Pancreas (tissue), 10 donors: ENCODE data around the gene GIMAP6. TPM values are rescaled to one million over a fixed set of nuclear protein-coding genes. Genes with fewer than 3 reads are reported as not detected.
A peak's percentile ranks its signal among the peaks of the same experiment; 100 is the strongest.
"Not testable (repeated sequence)": the region's sequence is repeated elsewhere in the genome, so short reads cannot be mapped to it uniquely, and the experiment has no call there.

Experiments
- ATAC-seq, 4 donors: fragments of 200-7000 bp; cut with Tn5 transposase; one replicate each; pipeline versions ENCODE4 v1.8.0 to v1.9.1; 2020; ENCODE audit warnings: mild to moderate bottlenecking in 4 of 4, moderate library complexity in 4 of 4
- DNase-seq, 6 donors: peaks; one replicate each; pipeline ENCODE4 v3.0.0-alpha.2; 2020
- FAIRE-seq: peaks from 2 replicates; lab custom pipeline; 2012; peaks lifted over from hg19 to GRCh38; lab: Jason Lieb, UNC
- H3K27ac ChIP-seq, 4 donors: fragments of 200-600 bp; sonication (generic); 1 replicate in 3 of 4; 2 replicates in 1 of 4; pipeline versions ENCODE4 v1.5.0 to v1.8.0; 2020
- H3K27me3 ChIP-seq, 4 donors: fragments of 200-600 bp; one replicate each; pipeline ENCODE4 v1.8.0; 2021
- H3K36me3 ChIP-seq, 3 donors: fragments of 200-600 bp; sonication (generic) in 1 of 3; one replicate each; pipeline versions ENCODE4 v1.5.0 to v1.8.0; 2020 to 2021
- H3K4me1 ChIP-seq, 3 donors: fragments of 200-600 bp; one replicate each; pipeline ENCODE4 v1.8.0; 2021
- H3K4me3 ChIP-seq, 4 donors: fragments of 200-600 bp; sonication (generic) in 2 of 4; one replicate each; pipeline versions ENCODE4 v1.5.0 to v1.8.0; 2020 to 2021
- H3K9me3 ChIP-seq, 4 donors: fragments of 200-600 bp; one replicate each; pipeline ENCODE4 v1.8.0; 2021
- WGBS, 2 donors: extraction: QIAGEN DNeasy Blood & Tissue Kit; methylation state at CpG; one replicate each; pipeline ENCODE4 v1.1.7; 2013; 5-methylcytosine and 5-hydroxymethylcytosine counted together
- intact Hi-C, 3 donors: fragments of 100-400 bp; cut with DNase I; formaldehyde crosslinking; loops; one replicate each; pipeline versions ENCODE4 v1.11.1 to v1.14.2; 2022
- polyA plus RNA-seq, 2 donors: library from polyadenylated mRNA; stranded (reverse); fragments of 200-250 nt; gene quantifications; one replicate each; pipeline ENCODE4 v1.2.3, GENCODE V29; 2013
- total RNA-seq, 6 donors: library from RNA; stranded (reverse); fragmentation: NEBNext Ultra II Directional in 4 of 6; extraction: Animal tissue kit (Norgen Biotek cat#: 25700) in 4 of 6; gene quantifications; one replicate each; pipeline versions ENCODE4 v1.2.1 to v1.2.4, GENCODE V29; 2021 to 2023
- TF ChIP-seq, protein P1 (sequence below), 4 donors: fragments of 200-600 bp; sonication (generic) in 3 of 4; IDR thresholded peaks; one replicate each; pipeline versions ENCODE4 v1.5.0 to v1.8.0; 2021; ENCODE audit warnings: antibody characterized with exemption in 4 of 4
- donor health status: healthy with polysubstance abuse.
- donor health status: DM: no; HTN: no; CAD: no; lungs with moderate emphysema.
- donor health status: DM: no; HTN: no; CAD: no.
- donor health status: control.
- donor health status: control.
- donor health status: Bipolar disorder and iron deficiency.
- donor health status: DM: yes; HTN: yes; CAD: no.
- donor health status: DM: no; HTN: no; CAD: no.
- donor health status: DM: no; HTN: no; CAD: no.
- donor health status: DM: yes; HTN: yes; CAD: no.

Gene GIMAP6
- total and polyA plus RNA-seq, 8 donors, result 2.2 to 7.7 (median 4.0) TPM

DNA sequence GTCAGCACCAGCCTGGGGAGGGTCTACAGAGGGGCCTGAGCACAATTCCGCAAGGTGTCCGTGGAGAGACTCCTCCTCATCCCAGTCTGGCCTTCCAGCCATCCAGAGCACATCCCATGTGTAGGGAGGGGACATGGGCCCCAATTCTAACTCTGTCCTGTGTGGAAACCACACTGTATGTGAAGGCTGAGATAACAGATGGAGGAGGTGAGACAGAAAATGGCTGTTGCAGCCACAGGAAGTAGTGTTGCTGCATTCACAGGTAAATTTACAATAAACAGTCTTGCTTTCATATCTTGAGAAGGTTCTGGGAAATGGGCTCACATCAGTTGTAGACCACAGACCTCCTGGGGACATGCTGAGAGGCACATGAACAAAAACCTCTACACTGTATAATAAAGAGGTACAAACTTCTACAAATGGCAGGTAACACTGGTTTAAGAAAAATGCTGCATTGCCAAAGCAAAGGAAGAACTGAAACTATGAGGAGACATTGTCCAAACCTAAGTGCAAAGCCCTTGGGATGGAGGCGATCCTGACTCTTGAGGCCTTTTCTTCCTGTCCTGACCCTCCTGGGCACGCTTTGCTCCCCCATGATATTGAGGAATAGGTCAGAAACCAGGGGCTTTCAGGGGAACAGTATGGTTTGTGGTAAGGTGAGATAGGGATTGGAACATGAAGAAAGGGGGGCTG is 31.8 kb upstream of the GIMAP6 start:
- H3K4me3 ChIP-seq, result no peak overlapping the region
- intact Hi-C loops, result no loop called here
- no peaks in the 10 kb centered on the region for H3K4me1 ChIP-seq
- FAIRE-seq (no peak), DNase-seq (no peak), ATAC-seq (no peak)
- H3K36me3 ChIP-seq, result no peaks in the 10 kb centered on the region
- WGBS, 2 donors, result 83 to 84% methylated on average over 4 of the region's 4 CpGs
- H3K9me3 ChIP-seq, result no peaks in the 10 kb centered on the region
- H3K27me3 ChIP-seq, result no peaks in the 10 kb centered on the region
- no peak overlapping the region for H3K27ac ChIP-seq
- TF ChIP-seq, protein P1, sequence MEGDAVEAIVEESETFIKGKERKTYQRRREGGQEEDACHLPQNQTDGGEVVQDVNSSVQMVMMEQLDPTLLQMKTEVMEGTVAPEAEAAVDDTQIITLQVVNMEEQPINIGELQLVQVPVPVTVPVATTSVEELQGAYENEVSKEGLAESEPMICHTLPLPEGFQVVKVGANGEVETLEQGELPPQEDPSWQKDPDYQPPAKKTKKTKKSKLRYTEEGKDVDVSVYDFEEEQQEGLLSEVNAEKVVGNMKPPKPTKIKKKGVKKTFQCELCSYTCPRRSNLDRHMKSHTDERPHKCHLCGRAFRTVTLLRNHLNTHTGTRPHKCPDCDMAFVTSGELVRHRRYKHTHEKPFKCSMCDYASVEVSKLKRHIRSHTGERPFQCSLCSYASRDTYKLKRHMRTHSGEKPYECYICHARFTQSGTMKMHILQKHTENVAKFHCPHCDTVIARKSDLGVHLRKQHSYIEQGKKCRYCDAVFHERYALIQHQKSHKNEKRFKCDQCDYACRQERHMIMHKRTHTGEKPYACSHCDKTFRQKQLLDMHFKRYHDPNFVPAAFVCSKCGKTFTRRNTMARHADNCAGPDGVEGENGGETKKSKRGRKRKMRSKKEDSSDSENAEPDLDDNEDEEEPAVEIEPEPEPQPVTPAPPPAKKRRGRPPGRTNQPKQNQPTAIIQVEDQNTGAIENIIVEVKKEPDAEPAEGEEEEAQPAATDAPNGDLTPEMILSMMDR (IDR thresholded peaks at IDR 0.05), result no peak

DNA sequence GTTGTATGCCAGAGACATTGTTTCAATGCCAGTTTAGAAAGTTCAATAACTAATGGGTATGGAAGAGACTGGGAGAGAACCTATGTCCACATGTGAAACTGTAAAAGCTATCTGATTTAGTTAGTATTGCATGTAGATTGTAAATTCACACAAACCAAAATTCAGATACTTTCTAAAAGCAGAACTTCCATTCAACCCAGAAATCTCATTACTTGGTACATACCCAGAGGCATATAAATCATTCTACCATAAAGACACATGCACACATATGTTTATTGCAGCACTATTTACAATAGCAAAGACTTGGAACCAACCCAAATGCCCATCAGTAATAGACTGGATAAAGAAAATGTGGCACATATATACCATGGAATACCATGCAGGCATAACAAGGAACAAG is 30.6 kb upstream of the GIMAP6 start:
- H3K36me3 ChIP-seq, FAIRE-seq, DNase-seq, H3K4me1 ChIP-seq, H3K9me3 ChIP-seq, H3K4me3 ChIP-seq, H3K27me3 ChIP-seq, ATAC-seq, intact Hi-C loops, H3K27ac ChIP-seq: not testable (repeated sequence)

DNA sequence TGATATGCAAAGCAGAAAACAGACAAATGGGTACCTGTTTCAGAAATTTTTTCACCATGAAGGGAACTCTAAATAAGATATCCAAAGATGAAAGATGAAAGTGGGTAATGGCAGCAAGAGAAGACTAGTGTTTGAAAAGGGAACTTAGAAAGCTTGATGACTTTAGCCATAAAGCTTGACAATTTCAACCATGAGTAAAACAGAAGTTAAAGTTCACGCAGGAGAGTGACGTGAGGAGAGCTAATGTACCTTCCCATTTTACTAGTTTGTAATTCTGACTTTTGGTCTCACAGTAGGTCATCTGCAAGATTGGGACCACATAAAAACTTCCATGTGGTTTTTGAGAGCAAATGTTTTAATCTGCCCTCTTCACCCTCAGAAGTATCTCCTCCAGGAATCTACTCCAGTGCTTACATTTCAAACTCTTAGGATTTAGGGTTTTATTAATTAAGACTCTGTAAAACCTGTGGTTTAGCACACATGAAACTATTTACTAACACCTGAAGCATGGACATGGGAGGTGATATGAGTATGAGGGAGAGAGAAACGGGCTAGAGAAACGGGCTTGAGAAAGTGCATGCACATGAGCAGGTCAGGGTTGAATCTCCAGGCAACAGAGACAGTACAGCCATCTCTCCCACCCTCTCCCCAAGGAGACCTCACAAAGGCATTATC is 28.9 kb upstream of the GIMAP6 start:
- no peaks in the 10 kb centered on the region for H3K27me3 ChIP-seq
- ATAC-seq (no peak), FAIRE-seq (no peak), DNase-seq (no peak)
- no peaks in the 10 kb centered on the region for H3K36me3 ChIP-seq
- H3K4me3 ChIP-seq, result no peak overlapping the region
- H3K27ac ChIP-seq, result no peak overlapping the region
- TF ChIP-seq, protein P1 (IDR thresholded peaks at IDR 0.05), result no peak
- intact Hi-C loops, result no loop called here
- no peaks in the 10 kb centered on the region for H3K4me1 ChIP-seq
- no peaks in the 10 kb centered on the region for H3K9me3 ChIP-seq
- 76 to 82% methylated on average over 4 of the region's 4 CpGs for WGBS, 2 donors

DNA sequence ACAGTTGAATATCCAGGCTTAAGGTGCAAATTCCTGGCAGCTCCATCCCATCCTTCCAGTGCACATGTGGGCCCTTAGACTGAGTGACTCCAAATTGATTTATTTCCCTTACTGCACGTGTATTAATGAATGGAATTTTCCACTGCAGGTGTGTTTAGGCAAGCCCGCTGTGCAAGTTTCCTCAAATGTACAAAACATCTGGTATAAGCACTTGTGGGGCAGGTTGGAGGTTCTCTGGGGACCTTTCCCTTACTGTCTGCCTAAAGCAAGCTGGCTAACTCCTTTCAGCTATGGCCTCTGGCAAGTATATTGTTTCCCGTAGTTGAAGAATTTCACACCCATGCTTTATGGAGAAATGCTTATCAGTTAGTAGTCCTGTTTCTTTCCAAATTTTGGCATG is 25.3 kb upstream of the GIMAP6 start:
- DNase-seq, result no peak
- no peak for ATAC-seq
- WGBS, 2 donors, result 47 to 81% methylated on average over 3 of the region's 3 CpGs
- Histone ChIP-seq H3K4me3 (no peak overlapping the region), H3K27ac (no peak overlapping the region), H3K9me3 (no peaks in the 10 kb centered on the region), H3K27me3 (no peaks in the 10 kb centered on the region), H3K4me1 (no peaks in the 10 kb centered on the region), H3K36me3 (no peaks in the 10 kb centered on the region)
- no peak for FAIRE-seq
- TF ChIP-seq, protein P1 (IDR thresholded peaks at IDR 0.05), result no peak
- intact Hi-C loops, result no loop called here

DNA sequence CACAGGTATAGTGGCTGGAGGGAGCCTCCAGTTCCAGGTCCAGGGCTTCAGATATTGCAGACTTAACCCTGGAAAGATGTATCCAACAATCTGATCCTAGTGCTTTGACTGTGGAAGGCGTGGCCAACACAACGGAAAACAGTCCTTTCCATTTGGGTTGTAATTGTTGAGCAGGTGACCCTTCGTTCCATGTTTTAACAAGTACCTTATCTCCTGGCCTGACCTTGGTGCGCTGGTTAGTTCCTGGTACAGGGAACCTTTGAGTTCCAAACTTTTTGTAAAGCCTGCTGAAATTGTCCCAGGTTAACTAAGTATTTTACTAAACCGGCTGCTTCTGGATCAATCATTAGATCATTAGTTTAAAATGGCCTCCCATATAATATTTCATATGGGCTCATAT is 23.9 kb upstream of the GIMAP6 start:
- TF ChIP-seq, protein P1 (IDR thresholded peaks at IDR 0.05), result no peak
- Histone ChIP-seq H3K27me3 (no peaks in the 10 kb centered on the region), H3K36me3 (no peaks in the 10 kb centered on the region), H3K9me3 (no peaks in the 10 kb centered on the region), H3K27ac (no peak overlapping the region), H3K4me3 (no peak overlapping the region), H3K4me1 (no peaks in the 10 kb centered on the region)
- no peak for FAIRE-seq
- peak in 3 of 4 donors; percentile 29 to 66 (median 61) for ATAC-seq
- intact Hi-C loops, result no loop called here
- WGBS, 2 donors, result 38 to 48% methylated on average over 5 of the region's 5 CpGs
- peak in 1 of 6 donors; percentile 5 for DNase-seq
